HG02973 (cell line): Measurements from ENCODE around the gene ZNF281.

Source experiments
- ATAC-seq: cut with Tn5 transposase; IDR thresholded peaks from one replicate; pipeline ENCODE4 v1.9.1; 2021; ENCODE audit warnings: moderate library complexity; ENCODE audit not compliant: unreplicated experiment

Gene ZNF281

GRCh38 chr1:200392625-200393185, 17.1 kb downstream of the ZNF281 start:
- no peak for ATAC-seq

- no peak for ATAC-seq
Observed at GRCh38 chr1:200391747-200392146, 18.1 kb downstream of the ZNF281 start.

DNA sequence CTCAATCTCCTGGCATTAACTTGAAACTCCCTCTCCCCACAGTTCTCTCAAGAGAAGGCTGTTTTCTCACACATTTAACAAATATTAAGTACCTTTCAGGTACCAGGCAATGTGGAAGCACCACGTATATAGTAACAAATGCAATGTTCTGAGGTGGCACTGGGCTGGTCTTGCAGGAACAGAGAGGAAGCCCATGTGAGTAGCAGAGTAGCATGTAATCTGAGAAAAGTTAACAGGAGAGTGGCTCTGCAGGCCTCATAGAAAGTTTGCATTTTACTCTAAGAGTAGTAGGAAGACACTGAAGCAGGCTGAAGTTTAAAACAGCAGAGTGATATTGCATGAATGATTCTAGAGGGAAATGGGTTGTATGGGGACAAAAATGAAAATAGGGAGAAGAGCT, 21.0 kb downstream of the ZNF281 start:
- no peak for ATAC-seq

- ATAC-seq: no peak
Observed at GRCh38 chr1:200386416-200386815, 23.4 kb downstream of the ZNF281 start.

- ATAC-seq: no peak
Observed at GRCh38 chr1:200384818-200385390, 24.9 kb downstream of the ZNF281 start.

DNA sequence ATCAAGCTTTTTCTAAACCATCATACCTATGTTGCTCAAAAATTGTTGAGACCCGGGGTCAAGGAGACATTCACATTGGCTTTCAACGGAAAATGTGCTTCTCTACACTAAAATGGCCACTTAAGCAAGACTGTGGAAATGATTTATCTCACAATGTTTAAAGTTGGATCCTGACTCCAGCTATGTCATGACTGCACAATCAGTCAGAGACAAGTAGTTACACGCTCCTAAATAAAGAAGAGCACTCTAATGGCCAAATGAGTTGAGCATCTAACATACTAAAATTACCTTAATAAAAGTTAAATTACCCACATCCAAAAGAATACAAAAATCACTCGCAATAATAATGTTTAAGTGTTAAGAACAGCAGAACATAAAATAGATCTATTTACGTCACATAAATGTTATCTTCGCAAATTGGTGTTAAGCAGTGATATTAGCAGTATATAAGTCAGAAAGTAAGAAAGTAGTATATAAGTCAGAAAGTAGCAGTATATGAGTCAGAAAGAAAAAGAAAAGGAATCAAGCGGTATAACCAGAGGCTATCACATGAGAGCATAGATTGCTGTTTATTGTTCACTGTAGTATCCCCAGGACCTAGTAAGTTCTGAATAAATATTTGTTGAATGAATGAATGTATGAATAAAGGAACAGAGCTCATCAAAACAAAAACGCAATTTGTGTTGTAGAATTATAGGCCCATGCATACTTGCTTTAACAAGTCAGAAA, 28.4 kb downstream of the ZNF281 start:
- ATAC-seq: no peak

DNA sequence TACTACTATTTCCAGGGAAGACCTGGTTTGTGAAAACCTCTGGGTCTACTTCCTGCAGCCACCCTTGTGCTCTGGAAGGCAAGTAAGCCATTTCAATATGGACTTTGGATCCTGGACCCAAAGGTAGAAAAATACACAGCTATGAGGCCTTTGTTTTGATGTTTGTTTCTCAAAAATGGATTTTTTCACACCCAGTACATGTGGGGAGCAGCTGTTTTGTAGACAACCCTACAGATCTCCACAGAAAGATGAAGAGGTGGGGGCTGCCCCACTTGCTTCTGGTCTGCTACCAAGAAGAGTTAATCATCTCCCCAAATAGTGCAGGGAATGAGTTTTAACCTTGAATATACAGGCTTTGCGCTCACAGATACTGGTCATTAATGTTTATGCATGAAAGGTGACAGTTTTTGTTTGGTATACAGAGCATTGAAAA, 29.2 kb downstream of the ZNF281 start:
- ATAC-seq: peak; percentile 58

DNA sequence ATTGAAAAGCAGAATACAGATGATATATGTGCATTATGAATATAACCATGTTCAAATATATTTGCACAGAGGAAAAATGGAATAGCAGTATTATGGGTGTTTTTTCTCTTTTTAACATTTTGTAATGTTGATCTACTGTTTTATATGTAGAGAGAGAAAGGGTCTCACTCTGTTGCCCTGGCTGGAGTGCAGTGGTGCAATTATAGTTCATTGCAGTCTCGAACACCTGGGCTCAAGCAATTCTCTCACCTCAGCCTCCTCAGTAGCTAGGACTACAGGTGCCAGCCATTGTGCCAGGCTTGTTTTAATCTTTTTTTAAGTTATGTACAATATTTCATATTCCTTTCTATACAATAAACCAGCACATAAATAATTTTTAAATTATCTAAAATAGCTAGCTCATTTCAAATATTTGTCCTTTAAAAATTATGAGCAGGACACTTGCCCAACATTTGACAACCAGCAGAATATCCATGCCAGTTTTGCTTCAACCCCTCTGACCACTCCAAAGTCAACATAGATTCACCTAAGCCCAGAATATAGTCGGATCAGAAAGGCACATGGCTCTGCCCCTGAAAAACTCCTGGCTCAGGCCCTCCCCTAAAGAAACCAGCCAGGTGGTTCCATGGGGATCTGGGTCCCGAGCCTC, 29.8 kb downstream of the ZNF281 start:
- no peak for ATAC-seq

DNA sequence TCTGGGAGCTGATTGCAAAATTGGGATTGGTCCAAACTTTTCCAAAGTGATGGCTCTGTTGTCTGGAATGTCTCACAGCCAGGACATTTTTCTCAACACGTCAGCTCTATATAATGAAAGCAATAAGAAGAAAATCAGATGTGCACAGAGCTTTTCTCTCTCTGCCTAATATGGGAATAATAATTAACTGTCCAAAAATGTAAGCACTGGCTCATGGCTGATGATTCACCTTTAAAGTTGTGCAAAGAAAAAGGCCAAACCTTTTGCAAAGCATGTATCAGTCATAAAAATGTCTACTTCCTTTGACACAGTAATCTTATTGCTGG, 30.4 kb downstream of the ZNF281 start:
- ATAC-seq: no peak

DNA sequence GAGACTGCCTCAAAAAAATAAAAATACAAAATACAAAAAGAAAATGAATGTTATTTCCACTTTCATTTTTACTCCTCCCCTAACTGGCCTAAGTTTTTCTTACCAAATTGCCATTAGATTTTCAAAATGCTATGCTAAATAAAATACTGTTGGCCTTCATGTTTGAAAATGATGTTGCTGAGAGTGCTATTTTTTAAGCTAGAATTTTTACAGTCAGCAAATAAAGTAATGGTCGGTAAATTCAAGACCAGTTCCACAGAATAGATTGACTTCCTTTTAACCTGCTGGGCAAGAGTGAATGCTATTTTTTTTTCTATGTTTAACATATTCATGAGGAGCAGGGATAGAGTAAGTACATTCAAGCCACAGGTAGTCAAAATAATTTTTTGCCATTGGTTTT, 31.7 kb downstream of the ZNF281 start:
- ATAC-seq: no peak

- ATAC-seq: no peak
Observed at GRCh38 chr1:200376528-200376927, 33.3 kb downstream of the ZNF281 start.

- no peak for ATAC-seq
Observed at GRCh38 chr1:200374569-200375295, 35.1 kb downstream of the ZNF281 start.

DNA sequence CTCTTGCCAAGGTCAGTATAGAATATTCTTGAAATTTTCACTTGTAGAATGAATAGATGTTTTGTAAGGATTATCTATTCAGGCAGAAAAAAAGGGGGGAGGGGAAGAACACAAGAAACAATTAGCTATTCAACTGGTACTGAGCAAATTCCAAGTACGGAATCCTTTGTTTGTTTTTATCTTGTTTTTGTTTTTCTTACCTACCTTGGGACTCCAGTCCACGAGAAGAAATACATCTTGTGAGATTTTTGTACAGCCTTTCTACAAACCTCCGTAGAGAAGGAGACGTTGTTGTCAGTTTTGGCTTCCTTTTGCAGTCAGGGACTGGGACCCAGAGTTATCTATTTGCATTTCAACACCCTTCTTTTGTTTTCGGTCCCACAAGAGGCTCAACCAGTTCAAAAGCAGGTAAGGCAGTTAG, 36.0 kb downstream of the ZNF281 start:
- ATAC-seq: no peak

DNA sequence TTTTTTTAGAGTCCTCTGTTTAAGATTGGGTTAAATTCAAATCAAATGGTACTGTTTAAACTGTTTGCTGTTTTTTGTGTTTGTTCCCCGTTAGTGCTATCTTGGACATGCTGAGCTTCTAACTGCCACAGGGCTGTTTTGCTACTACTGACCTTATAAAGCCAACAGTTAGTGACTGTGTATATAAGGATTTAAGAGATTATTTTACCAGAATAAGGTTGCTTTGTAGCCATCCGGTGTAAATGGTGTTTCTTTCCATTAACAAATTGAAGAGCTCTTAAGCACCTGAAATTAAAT, 37.0 kb downstream of the ZNF281 start:
- ATAC-seq: no peak

GRCh38 chr1:200372095-200372884, 37.5 kb downstream of the ZNF281 start:
- ATAC-seq: no peak

DNA sequence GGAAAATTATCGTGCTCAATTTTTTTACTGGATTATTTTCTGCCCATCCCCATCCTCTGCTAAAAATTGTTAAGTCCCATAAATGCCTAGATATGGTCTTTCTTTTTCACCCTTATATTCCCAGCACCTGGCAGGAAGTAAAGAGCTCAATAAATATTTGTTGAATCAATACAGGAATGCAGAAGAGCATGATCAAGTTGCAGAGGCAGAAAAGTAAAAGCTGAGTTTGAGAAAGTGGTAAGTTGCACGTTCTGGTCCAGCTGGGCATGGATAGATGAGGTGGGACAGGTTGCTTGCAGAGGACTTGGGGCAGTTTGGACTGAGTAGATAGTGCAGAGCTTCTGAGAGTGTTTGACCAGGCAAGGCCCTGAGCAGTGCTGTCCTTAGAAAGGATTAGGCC, 40.1 kb downstream of the ZNF281 start:
- ATAC-seq: no peak

DNA sequence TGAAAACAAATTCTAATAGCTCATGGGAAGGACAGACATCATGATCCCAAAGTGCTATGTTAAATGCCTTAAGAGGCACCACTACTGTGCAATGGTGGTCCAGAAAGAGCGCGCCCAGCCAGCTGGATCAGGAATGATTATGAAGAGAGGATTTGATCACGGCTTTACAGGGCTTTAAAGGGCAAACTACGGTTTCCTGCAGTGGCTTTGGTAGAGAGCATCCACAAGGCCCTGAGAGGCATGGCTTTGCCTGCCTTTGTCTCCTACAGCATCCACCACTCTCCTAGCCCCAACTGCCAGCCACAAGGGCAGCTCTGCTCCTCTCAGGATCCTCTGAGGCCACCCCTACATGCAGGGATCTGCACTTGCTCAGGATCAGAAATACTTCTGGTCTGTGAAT, 40.7 kb downstream of the ZNF281 start:
- no peak for ATAC-seq

DNA sequence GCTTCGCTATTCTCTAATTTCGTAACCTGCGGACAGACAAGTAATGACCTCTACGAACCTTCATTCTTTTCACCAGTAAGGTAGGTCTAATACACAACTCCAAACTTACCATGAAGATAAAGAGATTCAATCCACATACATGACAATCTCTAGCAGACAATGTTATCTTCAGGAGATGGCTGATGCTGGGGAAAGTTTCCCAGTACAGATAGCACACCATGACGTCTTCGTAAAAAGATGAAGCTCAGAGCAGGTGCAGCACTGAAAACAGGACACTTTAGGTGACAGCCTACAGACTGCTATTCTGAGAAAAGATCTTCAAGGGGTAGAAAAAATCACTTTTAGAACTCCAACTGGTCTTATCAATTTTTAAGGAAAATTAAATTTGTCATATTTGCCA, 41.3 kb downstream of the ZNF281 start:
- ATAC-seq: no peak

DNA sequence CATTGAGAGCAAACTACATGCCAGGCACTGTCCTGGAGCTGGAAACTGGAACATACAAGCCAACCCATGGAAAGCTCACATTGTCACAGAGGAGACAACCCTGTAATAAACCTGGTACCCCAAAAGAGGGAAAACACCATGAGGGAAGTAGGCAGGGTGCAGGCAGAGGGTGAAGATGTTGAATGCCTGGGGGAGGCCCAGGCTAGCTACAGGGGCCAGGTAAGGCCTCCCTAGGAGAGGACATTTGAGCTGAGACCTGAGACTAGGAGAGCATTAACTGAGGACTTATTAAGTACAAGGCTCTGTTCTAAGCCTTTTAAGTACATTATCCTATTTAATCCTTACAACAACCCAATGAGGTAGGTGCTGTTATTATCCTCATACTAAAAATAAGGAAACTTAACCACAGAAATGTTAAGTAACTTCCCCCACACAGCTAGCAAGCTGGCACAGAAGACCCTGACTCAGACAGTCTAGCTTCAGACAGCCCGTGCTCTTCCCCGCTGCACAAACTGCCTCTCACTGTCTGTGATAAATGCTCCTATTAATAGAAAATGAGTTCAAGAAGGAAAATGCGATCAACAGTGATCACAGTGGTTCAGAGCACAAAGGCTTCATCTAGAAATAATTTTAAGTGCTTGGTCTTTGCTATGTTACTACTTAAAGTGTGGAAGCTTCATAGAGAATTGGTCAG, 41.8 kb downstream of the ZNF281 start:
- no peak for ATAC-seq

GRCh38 chr1:200366577-200367253, 43.1 kb downstream of the ZNF281 start:
- no peak for ATAC-seq
